ENCODE data around the gene COL16A1.

The COL16A1 gene

DNA sequence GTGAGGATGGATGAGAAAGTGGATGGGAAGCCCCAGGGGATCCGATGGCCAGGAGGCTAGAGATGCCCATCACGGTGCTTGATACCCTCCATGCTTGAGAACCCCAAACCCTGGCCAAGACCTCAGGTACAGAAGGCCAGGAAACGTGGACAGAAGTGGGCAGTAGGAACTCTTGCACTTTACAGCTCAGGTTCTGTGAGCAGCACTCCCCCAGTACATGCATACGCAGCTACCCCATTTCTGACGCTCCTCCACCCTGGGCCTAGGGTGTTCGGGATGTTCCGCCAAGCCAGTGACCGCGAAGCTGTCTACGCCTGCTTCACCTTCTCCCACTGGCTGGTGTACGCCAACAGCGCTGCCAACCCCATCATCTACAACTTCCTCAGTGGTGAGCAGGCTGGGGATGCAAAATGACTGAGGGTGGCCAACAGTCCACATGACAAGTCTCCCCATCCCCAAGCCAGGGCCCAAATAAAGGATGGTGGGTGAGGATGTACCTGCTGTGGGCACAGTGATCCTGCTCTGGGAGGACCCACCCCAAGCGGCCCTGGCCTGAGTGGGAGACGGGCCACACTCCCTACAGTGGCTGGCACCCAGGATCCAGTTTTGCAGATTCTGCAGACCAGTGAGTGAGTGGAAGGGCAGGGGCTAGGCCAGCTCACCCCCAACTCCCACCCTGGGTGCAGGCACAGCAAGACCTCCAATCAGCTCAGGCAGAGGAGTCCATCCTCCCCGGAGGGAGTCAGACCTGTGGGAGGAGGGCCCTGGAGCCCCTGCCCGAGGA is 78.9 kb downstream of the COL16A1 start:
- no peak for DNase-seq (ENCODE audit: low spot score)

DNA sequence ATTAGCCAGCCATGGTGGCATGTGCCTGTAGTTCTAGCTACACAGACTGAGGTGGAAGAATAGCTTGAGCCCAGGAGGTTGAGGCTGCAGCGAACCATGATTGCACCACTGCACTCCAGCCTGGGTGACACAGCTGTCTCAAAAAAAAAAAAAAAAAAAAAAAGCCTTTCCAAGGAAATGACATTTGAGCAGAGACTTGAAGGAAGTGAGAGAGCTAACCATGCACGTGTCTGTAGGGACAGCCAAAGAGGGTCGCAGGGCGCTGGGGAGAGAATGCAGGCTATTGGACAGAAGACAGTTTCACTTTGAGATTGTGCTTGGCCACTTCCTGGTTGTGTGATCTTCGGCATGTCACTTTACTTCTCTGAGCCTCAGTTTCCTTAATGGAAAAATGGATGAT is 79.5 kb downstream of the COL16A1 start:
- DNase-seq (ENCODE audit: low spot score): no peak

DNA sequence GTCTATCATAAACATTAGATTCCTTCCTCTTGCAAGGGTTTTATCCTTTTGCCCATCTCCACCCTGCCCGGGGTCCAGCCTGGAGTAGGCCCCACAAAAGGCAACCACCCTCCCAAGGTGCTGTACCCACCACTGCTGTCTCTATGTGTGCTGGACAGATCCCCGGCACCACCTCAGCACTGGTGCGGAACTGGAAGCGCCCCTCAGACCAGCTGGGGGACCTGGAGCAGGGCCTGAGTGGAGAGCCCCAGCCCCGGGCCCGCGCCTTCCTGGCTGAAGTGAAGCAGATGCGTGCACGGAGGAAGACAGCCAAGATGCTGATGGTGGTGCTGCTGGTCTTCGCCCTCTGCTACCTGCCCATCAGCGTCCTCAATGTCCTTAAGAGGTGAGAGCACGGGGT is 80.5 kb downstream of the COL16A1 start:
- DNase-seq (ENCODE audit: low spot score): no peak

DNA sequence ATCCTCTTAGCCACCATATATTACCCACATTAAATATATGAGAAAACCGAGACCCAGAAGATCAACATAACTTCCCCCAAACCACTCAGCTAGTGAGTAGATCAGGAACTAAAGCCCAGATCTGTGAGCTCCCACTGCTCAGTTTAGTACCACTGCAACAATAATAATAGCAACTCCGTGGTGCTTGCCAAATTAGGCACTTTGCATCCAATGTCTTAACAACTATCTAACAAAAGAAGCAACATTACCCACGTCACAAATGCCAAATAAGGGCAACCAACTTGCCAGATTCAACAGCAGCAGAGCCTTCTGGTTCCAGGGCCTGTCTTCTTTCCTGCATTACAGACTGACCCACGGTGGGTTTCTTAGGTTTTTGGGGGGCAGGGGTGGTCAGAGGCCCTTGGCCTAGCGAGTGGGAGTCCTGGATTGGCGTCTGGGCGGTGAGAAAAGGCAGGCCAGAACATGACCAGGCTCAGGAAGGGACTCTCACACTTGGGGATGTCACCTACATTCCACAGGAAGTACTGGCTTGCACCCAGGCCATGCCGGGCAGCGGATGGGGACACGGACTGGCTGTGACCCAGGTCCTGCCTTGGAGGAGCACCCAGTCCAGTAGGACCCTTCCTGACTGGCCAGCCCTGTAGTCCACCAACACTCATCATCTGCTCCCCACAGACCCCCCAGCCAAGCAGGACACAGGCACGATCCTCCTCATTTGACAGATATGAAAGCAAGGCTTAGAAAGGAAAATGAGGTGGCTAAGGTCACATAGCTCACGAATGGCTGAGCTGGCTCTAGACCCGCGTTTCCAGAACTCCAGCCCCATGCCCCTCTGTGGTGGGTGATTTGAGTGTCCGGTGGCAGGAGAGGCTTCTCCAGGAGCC is 81.7 kb downstream of the COL16A1 start:
- DNase-seq (ENCODE audit: low spot score): no peak

DNA sequence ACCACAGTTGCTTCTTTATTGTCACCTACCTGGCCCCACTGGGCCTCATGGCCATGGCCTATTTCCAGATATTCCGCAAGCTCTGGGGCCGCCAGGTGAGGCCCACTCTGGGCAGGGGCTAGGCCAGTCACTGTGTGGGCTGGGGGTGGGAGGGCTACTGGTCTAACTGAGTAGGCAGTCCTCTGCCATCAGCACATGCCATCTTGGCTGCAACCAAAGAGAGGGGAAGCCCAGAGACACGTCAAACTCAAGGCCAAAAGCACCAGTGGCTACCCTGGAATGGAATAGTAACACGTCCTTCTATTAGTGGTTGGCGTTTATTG is 82.4 kb downstream of the COL16A1 start:
- no peak for DNase-seq (ENCODE audit: low spot score)

DNA sequence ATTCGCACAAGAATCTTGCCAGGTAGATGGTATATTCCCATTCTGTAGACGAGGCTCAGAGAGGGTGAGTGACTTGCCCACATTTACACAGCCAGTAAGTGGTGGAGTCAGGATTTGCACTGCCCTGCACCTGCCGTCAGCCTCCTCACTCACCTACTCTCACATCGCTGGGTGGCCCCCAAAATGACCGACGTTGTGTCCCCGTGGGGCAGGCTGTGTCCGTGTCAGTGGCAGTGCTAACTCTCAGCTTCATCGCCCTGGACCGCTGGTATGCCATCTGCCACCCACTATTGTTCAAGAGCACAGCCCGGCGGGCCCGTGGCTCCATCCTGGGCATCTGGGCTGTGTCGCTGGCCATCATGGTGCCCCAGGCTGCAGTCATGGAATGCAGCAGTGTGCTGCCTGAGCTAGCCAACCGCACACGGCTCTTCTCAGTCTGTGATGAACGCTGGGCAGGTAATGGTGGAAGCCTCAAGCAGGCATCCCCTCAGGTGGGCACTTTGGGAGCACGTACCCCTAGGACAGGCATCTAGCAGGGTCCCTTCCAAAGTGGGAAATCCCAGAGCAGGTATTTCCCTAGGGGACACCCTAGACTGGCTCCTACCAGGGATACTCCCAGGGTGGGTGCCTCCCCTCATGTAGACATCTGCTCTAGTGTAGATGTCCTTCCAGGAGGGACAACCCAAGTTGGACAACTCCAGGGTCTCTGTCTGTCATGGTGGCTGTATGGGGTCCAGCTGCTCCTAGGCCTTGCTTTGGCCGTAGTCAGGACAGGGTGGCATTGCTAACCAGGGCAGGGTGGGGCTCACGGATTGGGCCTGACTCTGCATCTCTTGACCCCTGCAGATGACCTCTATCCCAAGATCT is 83.0 kb downstream of the COL16A1 start:
- DNase-seq (ENCODE audit: low spot score): no peak

DNA sequence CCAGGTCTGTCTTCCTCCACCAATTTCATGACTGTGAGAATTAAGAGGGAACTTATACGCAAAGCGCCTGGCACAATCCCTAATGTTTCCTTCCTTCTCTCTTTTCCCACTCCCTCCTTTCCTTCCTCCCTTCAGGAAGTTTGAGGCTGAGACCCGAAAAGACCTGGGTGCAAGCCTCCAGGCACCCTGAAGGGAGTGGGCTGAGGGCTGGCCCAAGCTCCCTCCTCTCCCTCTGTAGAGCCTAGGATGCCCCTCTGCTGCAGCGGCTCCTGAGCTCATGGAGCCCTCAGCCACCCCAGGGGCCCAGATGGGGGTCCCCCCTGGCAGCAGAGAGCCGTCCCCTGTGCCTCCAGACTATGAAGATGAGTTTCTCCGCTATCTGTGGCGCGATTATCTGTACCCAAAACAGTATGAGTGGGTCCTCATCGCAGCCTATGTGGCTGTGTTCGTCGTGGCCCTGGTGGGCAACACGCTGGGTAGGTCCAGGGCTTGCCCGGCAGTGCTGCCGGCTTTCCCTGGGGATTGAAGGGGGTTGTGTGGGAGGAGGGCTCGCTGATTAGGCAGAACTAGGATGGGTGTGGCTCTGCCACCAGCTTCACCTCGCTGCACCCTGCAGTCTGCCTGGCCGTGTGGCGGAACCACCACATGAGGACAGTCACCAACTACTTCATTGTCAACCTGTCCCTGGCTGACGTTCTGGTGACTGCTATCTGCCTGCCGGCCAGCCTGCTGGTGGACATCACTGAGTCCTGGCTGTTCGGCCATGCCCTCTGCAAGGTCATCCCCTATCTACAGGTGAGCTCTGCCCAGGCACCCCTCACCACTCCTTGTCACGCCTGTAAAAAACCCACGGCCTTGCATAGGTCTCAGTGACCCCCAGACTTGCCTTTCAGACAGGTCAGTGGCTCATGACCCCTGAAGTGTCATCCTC is 84.6 kb downstream of the COL16A1 start:
- DNase-seq (ENCODE audit: low spot score): no peak

DNA sequence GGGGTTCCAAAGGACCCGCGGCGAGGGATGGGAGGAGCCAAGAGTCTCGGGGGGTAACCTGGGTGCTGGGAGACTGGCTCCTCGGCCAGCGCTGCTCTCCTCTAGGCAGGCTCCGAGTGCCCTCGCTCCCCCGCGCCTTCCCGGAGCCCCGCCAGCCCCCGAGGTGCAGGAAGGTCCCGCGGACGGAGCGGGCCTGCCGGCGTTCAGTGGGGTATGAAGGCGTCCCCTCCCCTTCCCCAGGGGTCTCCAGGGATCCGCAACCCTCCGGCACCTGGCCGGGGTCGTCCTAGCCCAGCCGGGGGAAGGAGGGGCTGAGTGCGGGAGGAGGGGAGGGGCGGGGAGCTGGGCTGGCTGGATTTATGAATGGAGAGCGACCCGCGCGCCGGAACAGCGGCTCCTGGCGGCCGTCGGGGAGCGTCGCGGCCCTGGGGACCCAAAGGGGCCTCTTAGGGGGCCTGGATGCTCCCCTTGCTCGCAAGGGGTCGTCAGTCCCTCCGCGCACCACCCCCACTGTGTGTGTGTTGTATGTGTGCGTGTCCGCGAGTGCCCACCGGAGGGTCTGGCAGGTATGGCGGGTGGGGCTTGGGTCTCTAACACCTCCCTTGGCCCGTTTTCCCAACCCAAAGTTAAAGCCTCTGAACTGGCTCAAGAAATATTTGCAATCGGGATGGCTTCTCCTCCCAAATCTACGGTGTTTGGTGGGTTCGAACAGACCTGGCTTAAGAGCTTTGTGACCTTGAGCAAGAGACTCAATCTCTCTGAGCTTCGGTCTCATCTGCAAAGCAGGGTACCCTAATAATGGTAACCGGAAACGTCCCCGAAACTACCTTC is 85.7 kb downstream of the COL16A1 start:
- peak; percentile 39 for DNase-seq (ENCODE audit: low spot score)

DNA sequence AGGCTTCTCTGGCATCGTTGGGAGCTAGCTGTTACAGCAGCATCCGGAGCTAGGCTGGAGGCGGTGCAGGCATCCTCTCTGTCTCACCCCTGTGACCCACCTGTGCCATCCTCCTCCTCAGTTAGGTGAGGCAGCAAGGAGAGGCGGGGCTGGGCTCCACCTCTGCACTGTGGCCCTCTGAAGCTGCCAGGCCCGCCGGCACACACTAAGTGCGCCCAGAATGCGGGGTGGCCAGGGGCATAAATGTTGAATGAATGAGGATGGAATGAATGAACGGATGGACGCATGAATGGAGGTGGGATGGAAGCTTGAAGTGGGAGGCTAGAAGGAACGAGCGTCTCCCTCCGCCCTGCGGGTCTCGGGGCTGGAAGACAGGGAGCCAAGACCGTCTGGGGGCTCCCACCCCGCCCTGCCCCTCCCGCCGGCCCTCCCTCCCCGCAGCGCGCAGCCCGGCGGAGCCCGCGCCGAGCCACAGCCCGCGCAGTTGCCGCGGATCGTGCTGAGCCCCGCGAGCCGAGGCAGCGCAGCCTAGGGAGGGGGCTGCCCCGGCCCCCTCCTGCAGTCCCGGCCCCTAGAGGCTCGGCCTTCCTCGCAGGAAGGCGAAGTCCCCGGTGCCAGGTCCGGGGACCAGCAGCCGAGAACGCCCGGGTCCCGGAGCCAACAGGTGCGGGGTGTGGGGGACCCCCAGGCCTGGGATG is 86.5 kb downstream of the COL16A1 start, which contains the start of gene HCRTR1:
Gene HCRTR1, plus strand, starts transcription at position 472 of the 698 bp plus-strand sequence. CDS start 1,504 bp downstream, outside the sequence.
- no peak for DNase-seq (ENCODE audit: low spot score)

DNA sequence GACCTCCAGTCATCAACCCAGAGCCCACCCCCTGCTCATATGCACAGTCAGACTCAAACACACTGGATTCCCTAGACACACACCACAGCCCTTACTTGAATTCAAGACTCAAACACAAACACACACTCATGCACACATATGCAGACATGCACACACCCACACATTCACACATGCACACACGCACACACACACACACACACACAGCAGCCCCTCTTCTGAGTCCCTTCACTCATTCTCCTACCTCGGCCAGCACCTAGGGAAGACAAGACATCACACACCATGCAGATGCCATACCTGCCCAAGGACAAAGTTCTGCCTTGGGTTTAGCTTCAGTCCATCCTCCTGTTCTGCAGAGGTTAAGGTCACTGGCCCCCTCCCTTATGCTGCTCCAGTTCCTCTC is 87.9 kb downstream of the COL16A1 start:
- no peak for DNase-seq (ENCODE audit: low spot score)

DNA sequence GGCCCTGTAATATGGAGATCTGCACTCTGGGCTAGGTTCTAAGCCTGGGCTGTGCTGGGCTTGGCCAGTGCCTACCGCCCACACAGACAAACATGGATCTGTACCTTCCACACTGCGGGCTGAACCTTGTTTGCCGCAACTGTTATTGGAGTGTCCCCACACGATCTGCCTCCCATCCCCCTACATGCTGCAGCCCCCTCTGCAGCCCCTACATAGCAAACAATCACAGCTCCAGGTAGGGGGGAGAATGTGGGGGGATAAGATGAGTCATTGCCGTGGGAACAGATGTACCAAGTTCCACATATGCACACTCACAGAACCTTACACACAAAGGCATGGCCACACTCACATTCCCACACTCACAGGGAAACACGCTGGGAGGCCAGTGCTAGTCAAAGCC is 88.4 kb downstream of the COL16A1 start:
- DNase-seq (ENCODE audit: low spot score): no peak

DNA sequence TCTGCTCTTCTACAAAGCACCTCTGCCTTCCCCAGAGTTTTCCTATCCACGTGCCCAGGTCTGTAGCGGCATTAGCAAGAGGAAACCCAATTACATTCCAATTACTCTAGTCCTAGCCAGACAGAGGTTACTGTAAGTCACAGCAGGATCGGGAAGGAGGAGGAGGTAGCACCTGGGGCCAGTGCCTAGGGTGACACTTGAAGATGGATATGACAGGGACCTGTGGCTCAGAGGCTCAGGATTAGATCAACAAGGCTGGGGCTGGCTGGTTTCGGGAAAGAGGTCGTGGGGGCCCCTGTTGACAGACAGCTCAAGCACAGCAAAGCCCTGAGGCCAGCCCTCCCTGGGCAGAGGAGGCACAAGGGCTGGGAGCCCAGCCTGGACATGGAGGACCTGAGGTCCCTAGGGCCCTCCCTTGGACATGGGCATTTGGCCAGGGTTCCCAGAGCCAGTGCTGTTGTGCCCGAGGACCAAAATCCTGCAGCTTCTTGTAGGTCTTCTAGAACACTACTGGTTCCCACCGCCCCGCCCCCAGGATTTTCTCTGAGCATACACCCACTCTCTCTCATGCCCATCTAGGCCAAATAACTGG is 89.3 kb downstream of the COL16A1 start:
- no peak for DNase-seq (ENCODE audit: low spot score)

DNA sequence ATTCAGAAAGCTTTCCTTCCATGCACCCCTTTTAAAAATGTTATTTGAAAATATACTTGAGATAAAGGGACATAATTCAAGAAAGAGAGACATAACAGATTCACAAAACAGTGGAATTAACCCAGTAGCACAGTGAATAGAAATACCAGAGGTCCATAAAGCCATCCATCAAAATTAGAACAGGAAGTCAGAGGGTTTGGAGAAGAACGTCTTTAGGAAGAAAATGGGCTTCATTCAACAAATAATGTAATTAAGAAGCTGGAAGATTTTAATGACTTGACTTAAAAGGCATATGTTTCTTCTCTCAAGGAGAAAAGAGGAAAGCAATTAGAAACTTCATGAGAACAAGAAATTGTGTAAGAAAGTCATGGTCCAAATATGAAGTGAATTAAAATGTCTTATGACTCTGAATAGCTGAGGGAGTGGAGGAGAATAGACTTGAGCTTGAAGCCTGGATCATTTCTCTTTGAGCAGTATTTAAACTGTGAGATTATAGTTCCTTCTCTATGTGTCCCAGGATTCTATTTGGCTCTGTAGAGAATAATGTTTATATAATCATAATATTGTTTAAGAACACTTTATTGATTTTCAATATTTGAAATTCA is 94.2 kb downstream of the COL16A1 start:
- no peak for DNase-seq (ENCODE audit: low spot score)

DNA sequence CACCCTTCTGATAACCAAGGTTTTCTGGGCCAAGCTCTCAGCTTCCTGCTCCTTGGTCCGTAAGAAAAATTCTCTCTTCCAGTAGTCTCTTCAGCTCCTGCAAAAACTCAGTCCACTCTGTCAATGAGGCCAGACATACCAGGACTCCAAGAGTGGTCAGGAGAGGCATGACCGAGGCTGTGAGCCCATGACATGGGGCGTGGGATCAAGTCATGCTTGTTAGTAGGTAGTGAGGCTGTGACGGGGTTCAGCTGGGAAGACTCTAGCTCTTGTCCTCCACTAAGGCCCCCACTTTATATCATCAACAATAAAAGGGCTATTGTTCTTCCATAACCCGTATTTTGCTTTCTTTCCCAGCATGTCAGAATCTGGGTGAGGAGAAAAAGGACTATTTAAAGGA is 96.5 kb downstream of the COL16A1 start:
- DNase-seq (ENCODE audit: low spot score): no peak

DNA sequence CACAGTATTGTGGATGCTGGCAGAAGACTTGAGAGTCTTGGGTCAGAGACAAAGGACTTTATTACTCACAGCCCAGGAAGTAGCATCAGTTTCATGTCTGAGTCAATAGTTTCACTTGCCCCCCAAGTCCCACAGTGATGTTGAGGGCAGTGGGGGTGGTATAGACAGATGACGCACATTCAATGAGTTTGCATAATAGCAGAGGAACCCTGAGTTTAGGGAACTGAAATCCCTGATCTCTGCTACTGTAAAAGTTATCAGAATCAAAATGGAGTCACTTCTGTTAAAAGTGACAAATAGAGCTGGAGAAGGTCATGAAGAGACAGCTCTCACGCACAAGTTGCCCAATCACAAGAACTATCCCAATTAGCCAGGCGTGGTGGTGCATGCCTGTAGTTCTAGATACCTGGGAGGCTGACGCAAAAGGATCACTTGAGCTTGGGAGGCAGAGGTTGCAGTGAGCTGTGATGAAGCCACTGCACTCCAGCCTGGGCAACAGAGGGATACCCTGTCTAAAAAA is 97.8 kb downstream of the COL16A1 start:
- DNase-seq (ENCODE audit: low spot score): no peak
